ENCODE results near the gene COPS8. TPM values are rescaled to one million over a fixed set of nuclear protein-coding genes. Genes with fewer than 3 reads are reported as not detected.

COPS8 gene
- total and polyA plus RNA-seq, 7 experiments from 2014 or later = 31.2 to 55.5 (median 43.6) TPM

GRCh38 chr2:237045449-237045848 is 40.2 kb upstream of the COPS8 start:
- DNase-seq (no peak), ATAC-seq (no peak)
- no peak overlapping the region for H3K27ac ChIP-seq (ENCODE audit: low read depth, low read length)
- peaks cover 1 to 16% (median 5%) of the 10 kb centered on the region in 5 donors for H3K36me3 Mint-ChIP-seq
- H3K9me3 ChIP-seq (ENCODE audit: control insufficient read depth in 2 of 3, low read length in 3 of 3) = peaks cover 0 to 5% (median 0%) of the 10 kb centered on the region in 3 experiments
- H3K27me3 Mint-ChIP-seq = peaks cover 0 to 16% (median 10%) of the 10 kb centered on the region in 5 donors
- peaks cover 0 to 33% (median 16%) of the 10 kb centered on the region in 11 donors for H3K9me3 Mint-ChIP-seq
- ChIA-PET CTCF (no interaction called here), POLR2A (no interaction called here)
- intact Hi-C loops (cut with micrococcal nuclease) = no loop called here
- no peaks in the 10 kb centered on the region for H3K27me3 ChIP-seq (ENCODE audit: control insufficient read depth in 2 of 2, insufficient read depth in 2 of 2, low read length in 2 of 2)
- H3K27ac Mint-ChIP-seq = peak overlapping the region in 1 of 9 donors; percentile 21
- no peaks in the 10 kb centered on the region for H3K36me3 ChIP-seq (ENCODE audit: control insufficient read depth in 2 of 3, insufficient read depth in 3 of 3, low read length in 3 of 3)
- H3K4me3 ChIP-seq (ENCODE audit: low read length) = no peak overlapping the region
- H3K4me1 Mint-ChIP-seq = no peaks in the 10 kb centered on the region
- H3K4me1 ChIP-seq (ENCODE audit: control insufficient read depth in 2 of 2, insufficient read depth in 2 of 2, low read length in 2 of 2) = no peaks in the 10 kb centered on the region
- H3K4me3 Mint-ChIP-seq = no peak overlapping the region

- DNase-seq = no peak
- peaks cover 1 to 16% (median 5%) of the 10 kb centered on the region in 5 donors for H3K36me3 Mint-ChIP-seq
- ATAC-seq = no peak
- ChIA-PET POLR2A (no interaction called here), CTCF (no interaction called here)
- H3K27ac ChIP-seq (ENCODE audit: low read depth, low read length) = no peak overlapping the region
- H3K4me1 Mint-ChIP-seq = no peaks in the 10 kb centered on the region
- no peak overlapping the region for H3K4me3 ChIP-seq (ENCODE audit: low read length)
- H3K9me3 Mint-ChIP-seq = peaks cover 0 to 38% (median 16%) of the 10 kb centered on the region in 11 donors
- H3K4me1 ChIP-seq (ENCODE audit: control insufficient read depth in 2 of 2, insufficient read depth in 2 of 2, low read length in 2 of 2) = no peaks in the 10 kb centered on the region
- no peaks in the 10 kb centered on the region for H3K27me3 ChIP-seq (ENCODE audit: control insufficient read depth in 2 of 2, insufficient read depth in 2 of 2, low read length in 2 of 2)
- no peak overlapping the region for H3K27ac Mint-ChIP-seq
- no peak overlapping the region for H3K4me3 Mint-ChIP-seq
- intact Hi-C loops (cut with micrococcal nuclease) = no loop called here
- H3K9me3 ChIP-seq (ENCODE audit: control insufficient read depth in 2 of 3, low read length in 3 of 3) = peaks cover 0 to 5% (median 0%) of the 10 kb centered on the region in 3 experiments
- H3K27me3 Mint-ChIP-seq = peaks cover 0 to 18% (median 9%) of the 10 kb centered on the region in 5 donors
- H3K36me3 ChIP-seq (ENCODE audit: control insufficient read depth in 2 of 3, insufficient read depth in 3 of 3, low read length in 3 of 3) = no peaks in the 10 kb centered on the region
Observed at GRCh38 chr2:237048595-237048994, 37.1 kb upstream of the COPS8 start.

DNA sequence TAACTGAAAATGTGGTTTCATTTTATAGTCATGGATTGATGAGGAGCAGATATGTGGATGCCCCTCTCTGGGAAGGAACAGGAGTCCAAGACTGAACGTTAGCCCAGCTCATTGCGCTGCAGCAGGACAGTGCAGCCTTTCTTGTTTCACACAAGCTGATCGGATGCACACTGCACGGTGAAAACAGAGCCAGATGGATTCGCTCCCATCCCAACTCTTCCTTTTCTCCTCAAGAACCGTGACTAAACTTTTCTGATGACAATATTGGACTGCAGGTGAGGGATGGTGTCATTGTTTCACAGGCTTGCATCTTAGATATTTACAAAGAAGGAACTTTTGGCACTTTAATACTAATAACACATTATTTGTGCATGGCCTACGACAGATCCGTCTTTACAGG is 33.8 kb upstream of the COPS8 start:
- ChIA-PET POLR2A (no interaction called here), CTCF (no interaction called here)
- ATAC-seq (no peak), DNase-seq (no peak)
- H3K4me1 ChIP-seq (ENCODE audit: control insufficient read depth in 2 of 2, insufficient read depth in 2 of 2, low read length in 2 of 2) = no peaks in the 10 kb centered on the region
- H3K27me3 ChIP-seq (ENCODE audit: control insufficient read depth in 2 of 2, insufficient read depth in 2 of 2, low read length in 2 of 2) = no peaks in the 10 kb centered on the region
- H3K9me3 ChIP-seq (ENCODE audit: control insufficient read depth in 2 of 3, low read length in 3 of 3) = peaks cover 0 to 5% (median 0%) of the 10 kb centered on the region in 3 experiments
- Mint-ChIP-seq H3K4me1 (no peaks in the 10 kb centered on the region), H3K27me3 (peaks cover 0 to 18% (median 9%) of the 10 kb centered on the region in 5 donors), H3K9me3 (peaks cover 0 to 38% (median 16%) of the 10 kb centered on the region in 11 donors), H3K36me3 (peaks cover 0 to 16% (median 5%) of the 10 kb centered on the region in 5 donors), H3K4me3 (no peak overlapping the region), H3K27ac (no peak overlapping the region)
- no peak overlapping the region for H3K27ac ChIP-seq (ENCODE audit: low read depth, low read length)
- intact Hi-C loops (cut with micrococcal nuclease) = no loop called here
- H3K36me3 ChIP-seq (ENCODE audit: control insufficient read depth in 2 of 3, insufficient read depth in 3 of 3, low read length in 3 of 3) = no peaks in the 10 kb centered on the region
- H3K4me3 ChIP-seq (ENCODE audit: low read length) = no peak overlapping the region

DNA sequence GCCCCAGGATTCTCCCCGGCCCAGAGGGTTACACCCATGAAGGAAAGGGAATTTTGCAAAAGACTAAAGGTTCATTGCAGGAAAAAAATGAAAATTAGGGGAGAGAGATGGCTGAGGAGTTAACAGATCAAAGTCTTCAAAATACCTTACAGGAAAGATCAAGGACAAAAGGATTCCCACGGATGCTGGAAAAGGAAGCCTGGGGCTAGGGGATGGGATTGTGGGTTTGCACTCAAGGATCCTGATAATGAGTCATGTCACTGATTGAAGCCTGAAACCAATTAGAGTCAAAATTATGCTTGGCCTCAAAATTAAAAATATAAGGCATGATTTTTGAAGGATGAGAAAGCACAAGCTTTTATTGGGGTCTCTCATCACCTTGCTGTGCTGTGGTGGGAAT is 32.6 kb upstream of the COPS8 start:
- CTCF ChIA-PET = interaction anchor here (0.7 kb wide), 1 partner anchor 331 kb away, joined by 3 read pairs; no protein-coding TSS in a partner anchor
- ATAC-seq (no peak), DNase-seq (no peak)
- H3K27ac ChIP-seq (ENCODE audit: low read depth, low read length) = no peak overlapping the region
- H3K36me3 ChIP-seq (ENCODE audit: control insufficient read depth in 2 of 3, insufficient read depth in 3 of 3, low read length in 3 of 3) = no peaks in the 10 kb centered on the region
- Mint-ChIP-seq H3K4me3 (no peak overlapping the region), H3K4me1 (no peaks in the 10 kb centered on the region), H3K27me3 (peaks cover 0 to 14% (median 6%) of the 10 kb centered on the region in 5 donors), H3K9me3 (peaks cover 0 to 28% (median 13%) of the 10 kb centered on the region in 11 donors), H3K27ac (no peak overlapping the region), H3K36me3 (peaks cover 0 to 14% (median 5%) of the 10 kb centered on the region in 5 donors)
- peaks cover 0 to 5% (median 0%) of the 10 kb centered on the region in 3 experiments for H3K9me3 ChIP-seq (ENCODE audit: control insufficient read depth in 2 of 3, low read length in 3 of 3)
- H3K4me1 ChIP-seq (ENCODE audit: control insufficient read depth in 2 of 2, insufficient read depth in 2 of 2, low read length in 2 of 2) = no peaks in the 10 kb centered on the region
- POLR2A ChIA-PET = no interaction called here
- no peaks in the 10 kb centered on the region for H3K27me3 ChIP-seq (ENCODE audit: control insufficient read depth in 2 of 2, insufficient read depth in 2 of 2, low read length in 2 of 2)
- no peak overlapping the region for H3K4me3 ChIP-seq (ENCODE audit: low read length)
- intact Hi-C loops (cut with micrococcal nuclease) = no loop called here

DNA sequence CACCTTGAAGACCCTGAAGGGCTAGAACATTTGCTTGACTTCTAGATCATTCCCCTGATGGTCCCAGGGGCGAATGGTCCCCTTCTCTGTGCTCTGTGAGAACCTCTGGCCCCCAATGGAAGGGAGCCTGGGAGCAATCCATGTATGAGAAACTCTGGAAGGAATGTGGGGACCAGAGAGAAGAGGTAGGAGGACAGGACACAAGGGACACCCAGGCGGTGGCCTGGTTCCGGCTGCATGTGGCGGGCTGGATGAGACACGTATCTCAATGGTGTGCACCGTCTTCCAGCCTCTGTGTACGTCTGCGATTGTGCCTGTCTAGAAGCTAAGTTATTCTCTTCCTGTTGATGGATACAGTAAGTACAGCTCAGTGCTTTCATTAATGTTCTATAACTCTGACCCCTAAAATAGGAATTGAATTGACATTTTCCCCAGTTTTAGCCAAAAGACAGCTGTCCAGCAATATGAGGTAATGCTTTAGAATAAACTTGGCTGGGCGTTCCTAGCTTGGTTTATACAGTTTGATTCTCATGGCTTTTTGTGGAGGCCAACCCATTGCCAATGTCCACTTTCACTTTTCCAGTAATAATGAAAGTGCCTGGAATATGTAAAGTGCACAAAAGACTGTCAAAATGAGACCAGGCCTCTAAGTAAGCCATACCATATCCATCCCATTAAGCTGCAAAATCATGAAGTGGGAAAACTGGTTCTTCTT is 30.1 kb upstream of the COPS8 start:
- Mint-ChIP-seq H3K4me1 (peaks cover 0 to 11% (median 0%) of the 10 kb centered on the region in 7 donors), H3K36me3 (peaks cover 0 to 4% (median 0%) of the 10 kb centered on the region in 5 donors)

GRCh38 chr2:237056287-237056875 is 29.3 kb upstream of the COPS8 start:
- no peak overlapping the region for H3K4me3 Mint-ChIP-seq
- Histone ChIP-seq H3K27ac (ENCODE audit: low read depth, low read length) (no peak overlapping the region), H3K27me3 (ENCODE audit: control insufficient read depth in 2 of 2, insufficient read depth in 2 of 2, low read length in 2 of 2) (no peaks in the 10 kb centered on the region), H3K36me3 (ENCODE audit: control insufficient read depth in 2 of 3, insufficient read depth in 3 of 3, low read length in 3 of 3) (peaks cover 0 to 3% (median 0%) of the 10 kb centered on the region in 3 experiments), H3K4me3 (ENCODE audit: low read length) (no peak overlapping the region), H3K9me3 (ENCODE audit: control insufficient read depth in 2 of 3, low read length in 3 of 3) (no peaks in the 10 kb centered on the region), H3K4me1 (ENCODE audit: control insufficient read depth in 2 of 2, insufficient read depth in 2 of 2, low read length in 2 of 2) (no peaks in the 10 kb centered on the region)
- H3K4me1 Mint-ChIP-seq = peaks cover 0 to 11% (median 0%) of the 10 kb centered on the region in 7 donors
- ChIA-PET POLR2A (no interaction called here), CTCF (no interaction called here)
- H3K9me3 Mint-ChIP-seq = no peaks in the 10 kb centered on the region
- H3K27ac Mint-ChIP-seq = no peak overlapping the region
- ATAC-seq (no peak), DNase-seq (no peak)
- peaks cover 0 to 18% (median 0%) of the 10 kb centered on the region in 5 donors for H3K27me3 Mint-ChIP-seq
- intact Hi-C loops (cut with micrococcal nuclease) = no loop called here
- peaks cover 0 to 4% (median 0%) of the 10 kb centered on the region in 5 donors for H3K36me3 Mint-ChIP-seq

More for the DNA sequence above, 30.1 kb upstream of the COPS8 start:
- ChIA-PET POLR2A (no interaction called here), CTCF (no interaction called here)
- Histone ChIP-seq H3K27me3 (ENCODE audit: control insufficient read depth in 2 of 2, insufficient read depth in 2 of 2, low read length in 2 of 2) (no peaks in the 10 kb centered on the region), H3K9me3 (ENCODE audit: control insufficient read depth in 2 of 3, low read length in 3 of 3) (no peaks in the 10 kb centered on the region), H3K36me3 (ENCODE audit: control insufficient read depth in 2 of 3, insufficient read depth in 3 of 3, low read length in 3 of 3) (peaks cover 0 to 3% (median 0%) of the 10 kb centered on the region in 3 experiments), H3K27ac (ENCODE audit: low read depth, low read length) (no peak overlapping the region), H3K4me1 (ENCODE audit: control insufficient read depth in 2 of 2, insufficient read depth in 2 of 2, low read length in 2 of 2) (no peaks in the 10 kb centered on the region), H3K4me3 (ENCODE audit: low read length) (no peak overlapping the region)
- peaks cover 0 to 13% (median 0%) of the 10 kb centered on the region in 5 donors for H3K27me3 Mint-ChIP-seq
- no peak overlapping the region for H3K27ac Mint-ChIP-seq
- DNase-seq (no peak), ATAC-seq (no peak)
- H3K4me3 Mint-ChIP-seq = no peak overlapping the region
- H3K9me3 Mint-ChIP-seq = peaks cover 0 to 4% (median 0%) of the 10 kb centered on the region in 11 donors
- intact Hi-C loops (cut with micrococcal nuclease) = no loop called here
